Activated B cell treated with CpG ODN at 0.5 μM for 24 hours (primary cell): ENCODE results near the gene SEC11A. TPM values are rescaled to one million over a fixed set of nuclear protein-coding genes. Genes with fewer than 3 reads are reported as not detected.

ENCODE experiments used
- ATAC-seq: fragments of 200-7000 bp; cut with Tn5 transposase; one replicate; pipeline ENCODE4 v1.10.0; 2021; ENCODE audit warnings: low read depth, mild to moderate bottlenecking, moderate library complexity
- CTCF ChIA-PET: fragments of 350-600 bp; sonication (Branson Sonifier 250); formaldehyde crosslinking; loops from one replicate; lab custom pipeline; 2021; ENCODE audit warnings: antibody characterized with exemption; lab: Charles Lee
- POLR2A ChIA-PET: fragments of 350-600 bp; sonication (Branson Sonifier 250); formaldehyde crosslinking; loops from one replicate; lab custom pipeline; 2021; ENCODE audit warnings: antibody characterized with exemption; lab: Charles Lee
- DNase-seq: peaks from one replicate; pipeline ENCODE4 v3.0.0; 2022
- H3K27ac Mint-ChIP-seq: one replicate; pipeline ENCODE4 v1.8.0; 2020; ENCODE audit warnings: mixed read lengths
- H3K27me3 Mint-ChIP-seq: one replicate; pipeline ENCODE4 v1.8.0; 2021; ENCODE audit warnings: mixed read lengths
- H3K36me3 Mint-ChIP-seq: one replicate; pipeline ENCODE4 v1.8.0; 2021; ENCODE audit warnings: low read depth, mixed read lengths
- H3K4me1 Mint-ChIP-seq: one replicate; pipeline ENCODE4 v1.8.0; 2021; ENCODE audit warnings: mixed read lengths
- H3K4me3 Mint-ChIP-seq: one replicate; pipeline ENCODE4 v1.8.0; 2020; ENCODE audit warnings: mild to moderate bottlenecking, mixed read lengths
- H3K9me3 Mint-ChIP-seq: one replicate; pipeline ENCODE4 v1.8.0; 2020; ENCODE audit warnings: mixed read lengths
- intact Hi-C: fragments of 100-400 bp; cut with micrococcal nuclease; formaldehyde crosslinking; loops from one replicate; pipeline ENCODE4 v1.15.1; 2024
- total RNA-seq: library from RNA; stranded (reverse); gene quantifications from 2 replicates; pipeline ENCODE4 v1.2.3, GENCODE V29; 2022
- TF ChIP-seq, protein P1 (sequence below): fragments of 200-600 bp; IDR thresholded peaks from one replicate; pipeline ENCODE4 v1.8.0; 2022; ENCODE audit warnings: antibody characterized with exemption, mild to moderate bottlenecking

The SEC11A gene
- total RNA-seq, 1 donor from 2014 or later = 68.9 TPM

DNA sequence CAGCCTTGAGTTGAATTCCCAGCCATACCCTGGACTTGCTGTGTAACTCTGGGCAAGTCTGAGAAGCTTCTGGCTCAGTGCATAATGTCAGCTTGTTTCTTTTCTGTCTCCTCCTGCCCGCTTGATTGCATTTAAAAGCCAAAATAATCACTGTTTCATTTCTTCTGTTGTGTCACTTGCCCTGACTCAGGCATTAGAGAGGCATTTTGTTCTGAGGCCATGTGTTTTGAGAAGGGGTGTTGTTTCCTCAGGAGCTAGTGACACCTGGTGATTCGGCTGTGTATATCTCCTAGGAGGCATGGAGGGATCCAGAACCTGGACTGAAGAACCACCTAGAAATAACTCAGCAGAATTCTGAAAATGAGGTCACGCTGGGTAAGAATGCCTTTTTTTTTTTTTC is 77.8 kb downstream of the SEC11A start:
- peaks cover 53% of the 10 kb centered on the region for H3K36me3 Mint-ChIP-seq
- no peak overlapping the region for H3K4me3 Mint-ChIP-seq
- no peak for DNase-seq
- no peaks in the 10 kb centered on the region for H3K27me3 Mint-ChIP-seq
- POLR2A ChIA-PET = interaction anchor here (1.0 kb wide), 1 partner anchor 16 kb away, joined by 4 read pairs; the partner anchor contains the start of gene WDR73
- intact Hi-C loops = no loop called here
- CTCF ChIA-PET = interaction anchor here (1.6 kb wide), 1 partner anchor 39 kb away, joined by 3 read pairs; no protein-coding TSS in a partner anchor
- no peak for ATAC-seq
- no peaks in the 10 kb centered on the region for H3K9me3 Mint-ChIP-seq
- TF ChIP-seq, protein P1, sequence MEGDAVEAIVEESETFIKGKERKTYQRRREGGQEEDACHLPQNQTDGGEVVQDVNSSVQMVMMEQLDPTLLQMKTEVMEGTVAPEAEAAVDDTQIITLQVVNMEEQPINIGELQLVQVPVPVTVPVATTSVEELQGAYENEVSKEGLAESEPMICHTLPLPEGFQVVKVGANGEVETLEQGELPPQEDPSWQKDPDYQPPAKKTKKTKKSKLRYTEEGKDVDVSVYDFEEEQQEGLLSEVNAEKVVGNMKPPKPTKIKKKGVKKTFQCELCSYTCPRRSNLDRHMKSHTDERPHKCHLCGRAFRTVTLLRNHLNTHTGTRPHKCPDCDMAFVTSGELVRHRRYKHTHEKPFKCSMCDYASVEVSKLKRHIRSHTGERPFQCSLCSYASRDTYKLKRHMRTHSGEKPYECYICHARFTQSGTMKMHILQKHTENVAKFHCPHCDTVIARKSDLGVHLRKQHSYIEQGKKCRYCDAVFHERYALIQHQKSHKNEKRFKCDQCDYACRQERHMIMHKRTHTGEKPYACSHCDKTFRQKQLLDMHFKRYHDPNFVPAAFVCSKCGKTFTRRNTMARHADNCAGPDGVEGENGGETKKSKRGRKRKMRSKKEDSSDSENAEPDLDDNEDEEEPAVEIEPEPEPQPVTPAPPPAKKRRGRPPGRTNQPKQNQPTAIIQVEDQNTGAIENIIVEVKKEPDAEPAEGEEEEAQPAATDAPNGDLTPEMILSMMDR = no peak
- H3K4me1 Mint-ChIP-seq = peaks cover 27% of the 10 kb centered on the region
- no peak overlapping the region for H3K27ac Mint-ChIP-seq

DNA sequence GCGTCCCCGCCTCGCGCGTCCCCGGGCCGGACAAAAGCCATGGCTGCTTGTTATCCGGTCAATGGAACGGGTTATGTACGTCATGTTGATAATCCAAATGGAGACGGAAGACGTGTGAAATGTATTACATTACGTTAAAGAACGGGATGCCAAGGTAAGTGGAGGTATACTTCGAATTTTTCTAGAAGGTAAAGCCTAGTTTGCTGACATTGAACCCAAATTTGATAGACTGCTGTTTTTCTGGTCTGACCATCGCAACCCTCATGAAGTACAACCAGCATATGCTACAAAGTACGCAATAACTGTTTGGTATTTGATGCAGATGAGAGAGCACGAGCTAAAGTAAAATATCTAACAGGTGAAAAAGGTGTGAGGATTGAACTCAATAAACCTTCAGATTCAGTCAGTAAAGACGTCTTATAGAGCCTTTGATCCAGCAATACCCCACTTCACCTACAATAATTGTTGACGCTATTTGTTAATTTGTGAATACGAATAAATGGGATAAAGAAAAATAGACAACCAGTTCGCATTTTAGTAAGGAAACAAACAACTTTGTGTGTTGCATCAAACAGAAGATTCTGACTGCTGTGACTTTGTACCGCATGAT is 81.6 kb downstream of the SEC11A start:
- no peak overlapping the region for H3K27ac Mint-ChIP-seq
- no peak for ATAC-seq
- intact Hi-C loops = no loop called here
- ChIA-PET POLR2A (interaction anchor here (0.7 to 6.1 kb wide), 4 partner anchors 20 to 36 kb away, joined by 3 to 61 read pairs (median 4); partner anchors contain the start of gene WDR73), CTCF (interaction anchor here (1.0 to 1.2 kb wide), 2 partner anchors 36 to 47 kb away, joined by 4 to 7 read pairs; no protein-coding TSS in a partner anchor)
- peak overlapping the region; percentile 90 for H3K4me3 Mint-ChIP-seq
- H3K9me3 Mint-ChIP-seq = no peaks in the 10 kb centered on the region
- no peaks in the 10 kb centered on the region for H3K27me3 Mint-ChIP-seq
- peaks cover 29% of the 10 kb centered on the region for H3K36me3 Mint-ChIP-seq
- H3K4me1 Mint-ChIP-seq = peaks cover 50% of the 10 kb centered on the region
- no peak for DNase-seq
- TF ChIP-seq, protein P1 = no peak

DNA sequence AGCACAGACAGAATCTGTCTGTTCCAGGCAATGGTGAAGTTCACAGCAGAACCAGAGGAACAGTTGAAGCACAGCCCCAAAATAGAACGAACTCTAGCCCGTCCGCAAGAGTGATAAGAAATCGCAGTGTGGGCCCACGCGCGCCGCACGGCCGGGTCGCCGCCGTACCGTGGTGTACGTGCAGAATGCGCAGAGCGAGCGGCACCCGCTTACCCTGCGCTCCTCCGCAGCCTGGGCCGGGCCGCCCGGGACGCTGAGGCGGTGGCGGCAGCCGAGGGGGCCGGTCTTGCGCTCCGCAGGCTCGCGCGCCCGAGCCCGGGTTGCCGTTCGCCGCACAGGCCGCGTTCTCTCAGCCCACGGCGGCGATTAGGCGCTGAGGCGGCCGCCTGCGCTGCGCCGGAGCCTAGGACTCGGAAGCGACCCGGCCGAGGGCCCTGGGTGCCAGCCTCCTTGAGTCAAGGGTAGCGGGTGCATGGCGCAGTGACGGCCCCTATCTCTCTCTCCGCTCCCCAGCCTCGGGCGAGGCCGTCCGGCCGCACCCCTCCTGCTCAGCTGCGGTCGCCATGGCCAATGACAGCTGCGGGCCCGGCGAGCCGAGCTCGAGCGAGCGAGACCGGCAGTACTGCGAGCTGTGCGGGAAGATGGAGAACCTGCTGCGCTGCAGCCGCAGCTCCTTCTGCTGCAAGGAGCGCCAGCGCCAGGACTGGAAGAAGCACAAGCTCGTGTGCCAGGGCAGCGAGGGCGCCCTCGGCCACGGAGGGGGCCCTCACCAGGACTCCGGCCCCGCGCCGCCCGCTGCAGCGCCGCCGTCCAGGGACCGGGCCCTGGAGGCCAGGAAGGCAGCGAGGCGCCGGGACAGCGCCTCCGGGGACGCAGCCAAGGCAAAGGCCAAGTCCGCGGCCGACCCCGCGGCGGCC is 82.4 kb downstream of the SEC11A start:
- intact Hi-C loops = no loop called here

DNA sequence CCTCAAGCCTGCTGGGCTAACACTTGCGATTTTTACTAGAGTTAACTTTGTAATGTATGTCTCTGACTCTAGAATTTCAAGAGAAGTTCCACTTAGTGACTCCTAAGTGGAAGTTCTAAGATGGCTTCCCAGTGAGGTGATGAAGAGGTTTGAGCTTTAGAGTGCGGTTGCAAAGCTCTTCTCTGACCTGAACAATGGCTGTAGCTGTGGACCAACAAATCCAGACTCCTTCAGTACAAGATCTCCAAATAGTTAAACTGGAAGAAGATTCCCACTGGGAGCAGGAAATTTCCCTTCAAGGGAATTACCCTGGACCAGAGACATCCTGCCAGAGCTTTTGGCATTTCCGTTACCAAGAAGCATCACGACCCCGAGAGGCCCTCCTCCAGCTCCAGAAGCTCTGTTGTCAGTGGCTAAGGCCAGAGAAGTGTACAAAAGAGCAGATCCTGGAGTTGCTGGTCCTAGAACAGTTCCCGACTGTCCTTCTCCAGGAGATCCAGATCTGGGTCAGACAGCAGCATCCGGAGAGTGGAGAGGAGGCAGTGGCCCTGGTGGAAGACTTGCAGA is 84.2 kb downstream of the SEC11A start:
- H3K9me3 Mint-ChIP-seq = no peaks in the 10 kb centered on the region
- DNase-seq = no peak
- H3K4me1 Mint-ChIP-seq = peaks cover 46% of the 10 kb centered on the region
- ChIA-PET POLR2A (interaction anchor here (0.6 to 6.1 kb wide), 20 partner anchors 9 to 356 kb away, joined by 3 to 61 read pairs (median 5); partner anchors contain the start of genes NMB, PDE8A, SEC11A and WDR73), CTCF (interaction anchor here (1.3 to 2.9 kb wide), 2 partner anchors 24 to 33 kb away, joined by 4 to 9 read pairs; no protein-coding TSS in a partner anchor)
- intact Hi-C loops = loop anchor here (1.0 kb wide), 5 partner anchors 23 to 350 kb away; partner anchors contain the start of genes PDE8A, SEC11A and WDR73
- peak; percentile 1 for ATAC-seq
- H3K27ac Mint-ChIP-seq = peak overlapping the region; percentile 93
- peaks cover 11% of the 10 kb centered on the region for H3K36me3 Mint-ChIP-seq
- TF ChIP-seq, protein P1 = no peak
- no peaks in the 10 kb centered on the region for H3K27me3 Mint-ChIP-seq
- peak overlapping the region; percentile 91 for H3K4me3 Mint-ChIP-seq

More for the DNA sequence above, 82.4 kb downstream of the SEC11A start:
- CTCF ChIA-PET = interaction anchor here (1.0 to 1.2 kb wide), 2 partner anchors 35 to 46 kb away, joined by 4 to 7 read pairs; no protein-coding TSS in a partner anchor
- peaks cover 50% of the 10 kb centered on the region for H3K4me1 Mint-ChIP-seq
- peak; percentile 45 for ATAC-seq
- peak overlapping the region; percentile 87 for H3K27ac Mint-ChIP-seq
- TF ChIP-seq, protein P1 = no peak
- peak overlapping the region; percentile 91 for H3K4me3 Mint-ChIP-seq
- POLR2A ChIA-PET = interaction anchor here (0.6 to 6.1 kb wide), 5 partner anchors 21 to 1057 kb away, joined by 3 to 61 read pairs (median 5); partner anchors contain the start of gene WDR73
- peak; percentile 67 for DNase-seq
- peaks cover 23% of the 10 kb centered on the region for H3K36me3 Mint-ChIP-seq
- no peaks in the 10 kb centered on the region for H3K9me3 Mint-ChIP-seq
- no peaks in the 10 kb centered on the region for H3K27me3 Mint-ChIP-seq
